ENCODE data around the gene SIRT2. TPM values are rescaled to one million over a fixed set of nuclear protein-coding genes. Genes with fewer than 3 reads are reported as not detected.

SIRT2 gene
- total RNA-seq, 2 donors from 2014 or later, result 33.2 to 39.6 TPM

- 87 to 88% methylated on average over 17 of the region's 17 CpGs for WGBS, 2 donors
- DNase-seq, result no peak
- H3K9me3 ChIP-seq, result no peaks in the 10 kb centered on the region
- no peaks in the 10 kb centered on the region for H3K27me3 ChIP-seq
- H3K27ac ChIP-seq, result peak overlapping the region in 2 of 4 donors; percentile 95 to 98
- no peak overlapping the region for H3K4me3 ChIP-seq
- peaks cover 25% of the 10 kb centered on the region for H3K4me1 ChIP-seq
- H3K36me3 ChIP-seq (replicated peaks in 1 of 2; ENCODE audit: insufficient read depth in 1 of 2, low read depth in 2 of 2), result no peaks in the 10 kb centered on the region
- intact Hi-C loops (cut with DNase I), result no loop called here
- no peak for ATAC-seq
- TF ChIP-seq, protein P1, sequence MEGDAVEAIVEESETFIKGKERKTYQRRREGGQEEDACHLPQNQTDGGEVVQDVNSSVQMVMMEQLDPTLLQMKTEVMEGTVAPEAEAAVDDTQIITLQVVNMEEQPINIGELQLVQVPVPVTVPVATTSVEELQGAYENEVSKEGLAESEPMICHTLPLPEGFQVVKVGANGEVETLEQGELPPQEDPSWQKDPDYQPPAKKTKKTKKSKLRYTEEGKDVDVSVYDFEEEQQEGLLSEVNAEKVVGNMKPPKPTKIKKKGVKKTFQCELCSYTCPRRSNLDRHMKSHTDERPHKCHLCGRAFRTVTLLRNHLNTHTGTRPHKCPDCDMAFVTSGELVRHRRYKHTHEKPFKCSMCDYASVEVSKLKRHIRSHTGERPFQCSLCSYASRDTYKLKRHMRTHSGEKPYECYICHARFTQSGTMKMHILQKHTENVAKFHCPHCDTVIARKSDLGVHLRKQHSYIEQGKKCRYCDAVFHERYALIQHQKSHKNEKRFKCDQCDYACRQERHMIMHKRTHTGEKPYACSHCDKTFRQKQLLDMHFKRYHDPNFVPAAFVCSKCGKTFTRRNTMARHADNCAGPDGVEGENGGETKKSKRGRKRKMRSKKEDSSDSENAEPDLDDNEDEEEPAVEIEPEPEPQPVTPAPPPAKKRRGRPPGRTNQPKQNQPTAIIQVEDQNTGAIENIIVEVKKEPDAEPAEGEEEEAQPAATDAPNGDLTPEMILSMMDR (IDR thresholded peaks at IDR 0.05), result no peak
- TF ChIP-seq POLR2A (IDR thresholded peaks at IDR 0.05), result no peak
These were observed 46.2 kb downstream of the SIRT2 start for GRCh38 chr19:38853214-38853613.

GRCh38 chr19:38852231-38853044, 47.0 kb downstream of the SIRT2 start:
- Histone ChIP-seq H3K27me3 (no peaks in the 10 kb centered on the region), H3K9me3 (no peaks in the 10 kb centered on the region), H3K27ac (peak overlapping the region; percentile 95 to 100 (median 98)), H3K4me1 (peaks cover 33% of the 10 kb centered on the region), H3K36me3 (replicated peaks in 1 of 2; ENCODE audit: insufficient read depth in 1 of 2, low read depth in 2 of 2) (no peaks in the 10 kb centered on the region), H3K4me3 (peak overlapping the region; percentile 76 to 77)
- 1% methylated on average over 28 to 52 of the region's 52 CpGs for WGBS, 2 donors
- TF ChIP-seq, protein P1 (IDR thresholded peaks at IDR 0.05), result no peak
- TF ChIP-seq POLR2A (IDR thresholded peaks at IDR 0.05), result peak in 2 of 3 donors; percentile 53 to 54
- DNase-seq (peak; percentile 59 to 66 (median 61)), ATAC-seq (no peak)
- intact Hi-C loops (cut with DNase I), result no loop called here

DNA sequence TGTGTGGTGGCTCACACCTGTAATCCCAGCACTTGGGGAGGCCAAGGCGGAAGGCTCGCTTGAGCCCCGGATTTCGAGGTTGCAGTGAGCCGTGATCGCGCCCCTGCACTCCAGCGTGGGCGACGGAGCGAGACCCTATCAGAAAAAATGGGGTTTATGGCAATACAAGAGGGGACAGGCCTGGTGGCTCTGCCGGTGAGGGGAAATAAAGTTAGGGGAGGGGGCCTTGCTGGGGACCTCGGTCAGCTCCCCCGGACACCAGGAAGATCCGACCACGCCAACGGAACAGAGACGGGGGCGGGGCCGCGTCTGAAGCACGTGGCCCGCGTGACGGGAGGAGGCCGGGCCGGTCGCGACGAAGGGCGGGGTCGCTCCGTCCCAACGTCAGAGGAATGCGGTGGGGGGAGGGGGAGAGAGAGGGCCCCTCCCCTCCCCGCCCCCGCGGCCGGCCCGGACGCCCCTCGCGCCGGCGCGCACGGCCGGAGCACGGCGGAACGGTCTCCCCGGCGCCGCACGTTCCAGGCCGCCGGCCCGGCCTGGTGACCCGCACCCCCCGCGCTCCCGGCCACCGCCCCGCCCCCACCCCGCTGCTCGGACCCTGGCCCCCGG, 47.7 kb downstream of the SIRT2 start:
- intact Hi-C loops (cut with DNase I), result no loop called here
- H3K4me1 ChIP-seq, result peaks cover 39% of the 10 kb centered on the region
- no peaks in the 10 kb centered on the region for H3K9me3 ChIP-seq
- no peaks in the 10 kb centered on the region for H3K27me3 ChIP-seq
- TF ChIP-seq, protein P1 (IDR thresholded peaks at IDR 0.05), result no peak
- peak; percentile 63 to 86 (median 71) for TF ChIP-seq POLR2A (IDR thresholded peaks at IDR 0.05)
- ATAC-seq (peak; percentile 36), DNase-seq (peak; percentile 94 to 97 (median 96))
- 0% methylated on average over 11 to 47 of the region's 67 CpGs for WGBS, 2 donors
- H3K36me3 ChIP-seq (replicated peaks in 1 of 2; ENCODE audit: insufficient read depth in 1 of 2, low read depth in 2 of 2), result peaks cover 0 to 3% of the 10 kb centered on the region in 2 donors
- peak overlapping the region; percentile 76 to 77 for H3K4me3 ChIP-seq
- peak overlapping the region; percentile 95 to 100 (median 98) for H3K27ac ChIP-seq

- WGBS, 2 donors, result 1 to 2% methylated on average over 22 to 40 of the region's 40 CpGs
- H3K27me3 ChIP-seq, result no peaks in the 10 kb centered on the region
- H3K4me3 ChIP-seq, result peak overlapping the region in 1 of 2 donors; percentile 18
- no peaks in the 10 kb centered on the region for H3K9me3 ChIP-seq
- intact Hi-C loops (cut with DNase I), result no loop called here
- ATAC-seq, result no peak
- peaks cover 6 to 9% of the 10 kb centered on the region in 2 donors for H3K36me3 ChIP-seq (replicated peaks in 1 of 2; ENCODE audit: insufficient read depth in 1 of 2, low read depth in 2 of 2)
- H3K4me1 ChIP-seq, result peaks cover 43% of the 10 kb centered on the region
- TF ChIP-seq, protein P1 (IDR thresholded peaks at IDR 0.05), result peak in 1 of 7 experiments; percentile 1
- TF ChIP-seq POLR2A (IDR thresholded peaks at IDR 0.05), result no peak
- H3K27ac ChIP-seq, result peak overlapping the region; percentile 95 to 100 (median 98)
- peak in 2 of 4 donors; percentile 27 to 37 for DNase-seq
These were observed 48.3 kb downstream of the SIRT2 start for GRCh38 chr19:38850976-38851621.

Data from body of pancreas (tissue), 4 donors.